ENCODE results near the gene ERBB4. TPM values are rescaled to one million over a fixed set of nuclear protein-coding genes. Genes with fewer than 3 reads are reported as not detected.

Gene ERBB4
- total RNA-seq, 1 donor from 2014 or later, result 22.6 TPM

DNA sequence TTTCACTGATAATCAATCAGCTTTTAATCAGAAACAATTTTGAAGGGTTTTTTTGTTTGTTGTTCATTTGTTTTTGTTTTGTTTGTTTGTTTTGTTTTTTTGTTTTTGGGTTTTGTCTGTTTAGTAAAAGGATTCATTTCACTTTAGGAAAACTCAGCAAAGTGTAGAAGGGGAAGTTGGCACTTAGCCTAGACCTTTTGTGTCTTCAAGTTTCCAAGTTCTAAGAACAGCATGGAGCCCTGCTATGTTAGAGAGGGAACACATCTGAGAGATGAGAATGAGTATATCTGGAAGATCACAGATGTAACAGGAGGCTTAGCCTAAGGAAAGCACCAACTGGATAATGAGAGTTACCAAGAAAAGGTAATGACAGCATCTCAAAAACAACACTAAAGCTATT lies 501.5 kb downstream of the ERBB4 start:
- no peak for ATAC-seq
- Histone ChIP-seq H3K4me3 (no peak overlapping the region), H3K27me3 (no peaks in the 10 kb centered on the region), H3K9me3 (no peaks in the 10 kb centered on the region), H3K4me1 (no peaks in the 10 kb centered on the region), H3K27ac (no peak overlapping the region), H3K36me3 (no peaks in the 10 kb centered on the region)
- intact Hi-C loops (cut with DNase I), result no loop called here
- TF ChIP-seq, protein P1, sequence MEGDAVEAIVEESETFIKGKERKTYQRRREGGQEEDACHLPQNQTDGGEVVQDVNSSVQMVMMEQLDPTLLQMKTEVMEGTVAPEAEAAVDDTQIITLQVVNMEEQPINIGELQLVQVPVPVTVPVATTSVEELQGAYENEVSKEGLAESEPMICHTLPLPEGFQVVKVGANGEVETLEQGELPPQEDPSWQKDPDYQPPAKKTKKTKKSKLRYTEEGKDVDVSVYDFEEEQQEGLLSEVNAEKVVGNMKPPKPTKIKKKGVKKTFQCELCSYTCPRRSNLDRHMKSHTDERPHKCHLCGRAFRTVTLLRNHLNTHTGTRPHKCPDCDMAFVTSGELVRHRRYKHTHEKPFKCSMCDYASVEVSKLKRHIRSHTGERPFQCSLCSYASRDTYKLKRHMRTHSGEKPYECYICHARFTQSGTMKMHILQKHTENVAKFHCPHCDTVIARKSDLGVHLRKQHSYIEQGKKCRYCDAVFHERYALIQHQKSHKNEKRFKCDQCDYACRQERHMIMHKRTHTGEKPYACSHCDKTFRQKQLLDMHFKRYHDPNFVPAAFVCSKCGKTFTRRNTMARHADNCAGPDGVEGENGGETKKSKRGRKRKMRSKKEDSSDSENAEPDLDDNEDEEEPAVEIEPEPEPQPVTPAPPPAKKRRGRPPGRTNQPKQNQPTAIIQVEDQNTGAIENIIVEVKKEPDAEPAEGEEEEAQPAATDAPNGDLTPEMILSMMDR (IDR thresholded peaks at IDR 0.05), result no peak
- no peak for DNase-seq

DNA sequence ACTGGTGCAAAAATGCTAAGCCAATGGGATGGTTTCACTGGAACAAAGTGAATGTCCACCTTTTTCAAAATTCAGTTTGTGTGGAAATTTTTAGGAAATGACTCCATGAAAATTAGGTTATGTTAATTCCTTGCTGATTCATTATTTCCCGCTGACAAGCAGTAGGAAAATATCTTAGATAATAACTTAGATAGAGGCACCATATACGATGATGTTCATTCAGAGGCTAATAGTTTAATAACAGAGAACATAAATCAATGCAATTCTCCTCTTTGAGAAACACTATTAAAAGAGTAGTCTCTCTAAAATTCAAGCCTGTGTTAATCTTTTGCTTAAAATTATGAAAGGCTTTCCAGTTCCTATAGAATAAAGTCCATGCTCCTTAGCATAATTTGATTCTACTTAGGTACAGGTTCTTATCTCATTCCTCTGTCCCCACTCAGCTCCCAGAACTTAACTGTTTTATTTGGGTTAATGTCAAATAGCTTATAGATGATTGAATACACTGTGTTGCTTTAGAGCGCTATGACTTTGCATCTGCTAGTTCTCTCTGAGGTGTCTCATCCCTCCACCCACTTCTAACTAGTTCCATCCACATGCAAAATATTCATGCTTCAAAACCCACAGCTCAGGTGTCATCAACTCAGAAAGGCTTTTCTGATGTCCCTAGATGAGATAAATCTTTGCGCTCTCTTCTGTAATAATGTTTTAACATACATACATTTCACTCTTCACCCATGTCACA lies 503.6 kb downstream of the ERBB4 start:
- ATAC-seq (no peak), DNase-seq (no peak)
- Histone ChIP-seq H3K4me3 (no peak overlapping the region), H3K27me3 (no peaks in the 10 kb centered on the region), H3K27ac (no peak overlapping the region), H3K36me3 (no peaks in the 10 kb centered on the region), H3K4me1 (no peaks in the 10 kb centered on the region), H3K9me3 (no peaks in the 10 kb centered on the region)
- intact Hi-C loops (cut with DNase I), result no loop called here
- TF ChIP-seq, protein P1 (IDR thresholded peaks at IDR 0.05), result no peak

DNA sequence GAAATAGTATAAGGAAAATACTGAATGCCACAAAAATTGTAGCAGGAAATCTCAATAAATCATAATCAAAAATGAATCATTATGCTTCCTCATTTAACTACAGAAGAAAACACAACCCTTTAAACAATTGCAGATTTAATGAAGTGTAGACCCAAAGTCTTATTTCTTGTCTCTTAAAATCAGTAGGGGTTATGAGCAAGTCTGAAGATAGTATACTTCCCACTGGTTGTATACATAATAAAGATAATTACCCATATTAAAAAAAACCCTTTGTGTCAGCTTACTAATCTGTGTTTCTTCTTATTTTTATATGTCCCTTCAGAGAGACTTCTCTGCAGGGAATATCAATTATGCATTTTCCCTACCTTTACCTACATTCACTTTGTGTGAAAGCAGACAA lies 504.7 kb downstream of the ERBB4 start:
- intact Hi-C loops (cut with DNase I), result no loop called here
- Histone ChIP-seq H3K27me3 (no peaks in the 10 kb centered on the region), H3K27ac (no peak overlapping the region), H3K9me3 (no peaks in the 10 kb centered on the region), H3K36me3 (no peaks in the 10 kb centered on the region), H3K4me3 (no peak overlapping the region), H3K4me1 (no peaks in the 10 kb centered on the region)
- TF ChIP-seq, protein P1 (IDR thresholded peaks at IDR 0.05), result no peak
- no peak for ATAC-seq
- DNase-seq, result no peak

DNA sequence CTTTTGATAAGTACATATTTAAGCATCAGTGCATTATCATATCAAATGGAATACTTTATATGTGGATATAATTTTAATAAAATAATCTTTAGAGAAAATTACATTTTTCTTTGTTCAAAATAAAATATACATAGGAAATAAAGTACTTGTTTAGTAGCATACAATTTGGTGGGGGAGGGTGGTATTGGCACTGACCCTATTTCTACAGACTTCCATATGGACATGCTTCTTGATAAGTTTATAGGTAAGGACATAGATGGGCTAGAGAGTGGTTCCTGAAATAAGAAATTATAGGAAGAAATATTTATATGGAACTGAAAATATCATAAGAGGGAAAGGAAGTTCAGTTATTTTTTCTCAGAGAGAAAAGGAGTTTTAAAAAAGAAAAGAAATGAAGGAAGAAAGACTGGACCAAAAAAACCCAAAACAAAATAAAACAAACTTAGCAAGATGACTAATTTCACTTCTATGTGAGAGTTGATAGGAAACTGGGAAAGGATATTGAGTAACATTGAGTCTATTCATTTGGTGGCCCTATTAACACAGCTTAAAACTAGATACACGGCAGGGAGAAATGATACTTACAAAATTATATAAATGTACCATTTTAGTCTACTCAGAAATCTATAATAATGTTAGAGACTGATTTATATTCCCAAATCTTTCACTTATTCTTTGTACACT lies 505.9 kb downstream of the ERBB4 start:
- H3K36me3 ChIP-seq, result no peaks in the 10 kb centered on the region
- no peaks in the 10 kb centered on the region for H3K9me3 ChIP-seq
- DNase-seq (no peak), ATAC-seq (no peak)
- H3K27me3 ChIP-seq, result no peaks in the 10 kb centered on the region
- no peak overlapping the region for H3K4me3 ChIP-seq
- no peaks in the 10 kb centered on the region for H3K4me1 ChIP-seq
- no peak overlapping the region for H3K27ac ChIP-seq
- intact Hi-C loops (cut with DNase I), result no loop called here
- TF ChIP-seq, protein P1 (IDR thresholded peaks at IDR 0.05), result no peak

DNA sequence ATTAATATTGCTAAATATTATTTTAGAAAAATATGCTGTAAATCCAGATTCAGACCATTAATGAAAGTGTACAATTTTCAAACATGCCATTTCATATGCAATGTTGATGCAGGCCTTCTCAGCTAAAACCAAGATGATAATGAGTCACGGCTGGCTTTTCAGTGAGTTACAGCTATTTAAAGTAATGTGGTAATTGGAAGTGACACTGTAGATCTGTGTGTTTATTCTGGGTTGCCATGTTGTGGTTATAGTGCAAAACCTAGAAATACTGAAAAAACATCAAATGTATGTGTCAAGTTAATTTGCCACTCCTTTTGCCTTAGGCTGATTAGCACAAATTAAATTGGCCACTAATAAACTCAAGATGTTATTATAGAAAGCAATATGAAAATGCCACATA lies 506.6 kb downstream of the ERBB4 start:
- ATAC-seq (no peak), DNase-seq (no peak)
- Histone ChIP-seq H3K36me3 (no peaks in the 10 kb centered on the region), H3K9me3 (no peaks in the 10 kb centered on the region), H3K27ac (no peak overlapping the region), H3K27me3 (no peaks in the 10 kb centered on the region), H3K4me1 (no peaks in the 10 kb centered on the region), H3K4me3 (no peak overlapping the region)
- TF ChIP-seq, protein P1 (IDR thresholded peaks at IDR 0.05), result no peak
- intact Hi-C loops (cut with DNase I), result no loop called here

All from upper lobe of right lung (tissue), 1 donor.